ENCODE data around the gene VRK1.

The VRK1 gene

GRCh38 chr14:96920820-96921219, 123.6 kb downstream of the VRK1 start:
- no peak for DNase-seq (ENCODE audit: low read depth)

- DNase-seq (ENCODE audit: low read depth), result no peak
Observed at GRCh38 chr14:96922986-96923385, 125.8 kb downstream of the VRK1 start.

- no peak for DNase-seq (ENCODE audit: low read depth)
Observed at GRCh38 chr14:96925422-96925821, 128.2 kb downstream of the VRK1 start.

- no peak for DNase-seq (ENCODE audit: low read depth)
Observed at GRCh38 chr14:96926001-96926400, 128.8 kb downstream of the VRK1 start.

- no peak for DNase-seq (ENCODE audit: low read depth)
Observed at GRCh38 chr14:96928779-96929380, 131.7 kb downstream of the VRK1 start.

GRCh38 chr14:96929950-96930349, 132.8 kb downstream of the VRK1 start:
- no peak for DNase-seq (ENCODE audit: low read depth)

- no peak for DNase-seq (ENCODE audit: low read depth)
Observed at GRCh38 chr14:96930526-96930925, 133.3 kb downstream of the VRK1 start.

Data from EH (cell line).